Lower lobe of right lung (tissue), 2 donors: Measurements from ENCODE around the gene ATP6AP1. TPM values are rescaled to one million over a fixed set of nuclear protein-coding genes. Genes with fewer than 3 reads are reported as not detected.

Experiments
- ATAC-seq, 2 donors: fragments of 200-7000 bp; cut with Tn5 transposase; one replicate each; pipeline ENCODE4 v1.9.1; 2020 to 2022; ENCODE audit warnings: mild to moderate bottlenecking in 2 of 2, moderate library complexity in 2 of 2
- DNase-seq: peaks from one replicate; pipeline ENCODE4 v3.0.0-alpha.2; 2020
- H3K27ac ChIP-seq: fragments of 200-600 bp; one replicate; pipeline ENCODE4 v1.8.0; 2022
- H3K27me3 ChIP-seq: fragments of 200-600 bp; one replicate; pipeline ENCODE4 v1.8.0; 2022; ENCODE audit warnings: low read depth
- H3K36me3 ChIP-seq: fragments of 200-600 bp; one replicate; pipeline ENCODE4 v1.8.0; 2022; ENCODE audit warnings: mild to moderate bottlenecking
- H3K4me1 ChIP-seq: fragments of 200-600 bp; one replicate; pipeline ENCODE4 v1.8.0; 2022
- H3K4me3 ChIP-seq: fragments of 200-600 bp; one replicate; pipeline ENCODE4 v1.8.0; 2022; ENCODE audit warnings: mild to moderate bottlenecking
- H3K9me3 ChIP-seq: fragments of 200-600 bp; one replicate; pipeline ENCODE4 v1.8.0; 2022
- intact Hi-C: fragments of 100-400 bp; cut with DNase I; formaldehyde crosslinking; loops from one replicate; pipeline ENCODE4 v1.11.0; 2022
- total RNA-seq: library from RNA; stranded (reverse); fragmentation: NEBNext Ultra II Directional; extraction: Animal tissue kit (Norgen Biotek cat#: 25700); gene quantifications from one replicate; pipeline ENCODE4 v1.2.1, GENCODE V29; 2021
- TF ChIP-seq, protein P1 (sequence below): fragments of 200-600 bp; IDR thresholded peaks from one replicate; pipeline ENCODE4 v1.8.0; 2022; ENCODE audit warnings: antibody characterized with exemption, mild to moderate bottlenecking
- donor health status: DM: no; HTN: yes; CAD: no; lungs with severe emphysema.

ATP6AP1 gene
- total RNA-seq, 1 donor from 2014 or later, result 235 TPM

DNA sequence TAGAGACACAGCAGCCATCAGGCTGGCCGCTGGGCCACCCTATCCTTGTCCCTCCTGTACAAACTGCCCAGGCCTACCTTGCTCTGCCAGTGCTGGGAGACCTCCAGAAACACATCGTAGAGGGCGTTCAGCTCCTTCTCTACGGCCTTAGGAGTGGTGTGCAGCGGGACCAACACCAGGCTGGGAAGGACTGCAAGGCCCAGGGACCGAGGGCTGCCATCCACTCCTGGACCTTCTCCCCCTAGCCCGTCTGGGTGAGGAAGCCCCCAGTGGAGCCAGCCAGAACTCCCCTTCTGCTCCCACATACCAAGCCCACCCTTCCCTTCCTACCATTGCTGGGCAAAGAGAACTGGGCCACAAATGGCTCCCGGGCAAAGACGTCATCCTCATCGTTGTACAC lies 25.3 kb upstream of the ATP6AP1 start:
- no peaks in the 10 kb centered on the region for H3K9me3 ChIP-seq
- no peak overlapping the region for H3K4me3 ChIP-seq
- intact Hi-C loops, result no loop called here
- H3K4me1 ChIP-seq, result peaks cover 14% of the 10 kb centered on the region
- H3K27ac ChIP-seq, result no peak overlapping the region
- ATAC-seq (no peak), DNase-seq (no peak)
- H3K36me3 ChIP-seq, result peaks cover 27% of the 10 kb centered on the region
- TF ChIP-seq, protein P1, sequence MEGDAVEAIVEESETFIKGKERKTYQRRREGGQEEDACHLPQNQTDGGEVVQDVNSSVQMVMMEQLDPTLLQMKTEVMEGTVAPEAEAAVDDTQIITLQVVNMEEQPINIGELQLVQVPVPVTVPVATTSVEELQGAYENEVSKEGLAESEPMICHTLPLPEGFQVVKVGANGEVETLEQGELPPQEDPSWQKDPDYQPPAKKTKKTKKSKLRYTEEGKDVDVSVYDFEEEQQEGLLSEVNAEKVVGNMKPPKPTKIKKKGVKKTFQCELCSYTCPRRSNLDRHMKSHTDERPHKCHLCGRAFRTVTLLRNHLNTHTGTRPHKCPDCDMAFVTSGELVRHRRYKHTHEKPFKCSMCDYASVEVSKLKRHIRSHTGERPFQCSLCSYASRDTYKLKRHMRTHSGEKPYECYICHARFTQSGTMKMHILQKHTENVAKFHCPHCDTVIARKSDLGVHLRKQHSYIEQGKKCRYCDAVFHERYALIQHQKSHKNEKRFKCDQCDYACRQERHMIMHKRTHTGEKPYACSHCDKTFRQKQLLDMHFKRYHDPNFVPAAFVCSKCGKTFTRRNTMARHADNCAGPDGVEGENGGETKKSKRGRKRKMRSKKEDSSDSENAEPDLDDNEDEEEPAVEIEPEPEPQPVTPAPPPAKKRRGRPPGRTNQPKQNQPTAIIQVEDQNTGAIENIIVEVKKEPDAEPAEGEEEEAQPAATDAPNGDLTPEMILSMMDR, result no peak
- no peaks in the 10 kb centered on the region for H3K27me3 ChIP-seq

DNA sequence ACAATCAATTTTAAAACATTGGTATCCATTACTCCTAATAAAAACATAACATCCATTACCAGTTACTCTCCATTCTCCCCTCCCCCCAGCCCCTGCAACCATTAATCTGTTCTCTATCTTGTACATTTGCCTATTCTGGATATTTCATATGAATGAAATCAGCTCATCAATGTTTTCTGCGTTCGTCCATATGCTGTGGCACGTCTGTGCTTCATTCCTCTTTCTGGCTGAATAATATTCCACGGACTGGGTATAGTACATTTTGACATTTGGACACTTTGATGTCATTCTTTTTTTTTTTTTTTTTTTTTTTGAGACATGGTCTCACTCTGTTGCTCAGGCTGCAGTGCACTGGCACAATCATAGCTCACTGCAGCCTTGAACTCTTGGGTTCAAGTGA lies 24.6 kb upstream of the ATP6AP1 start:
- Histone ChIP-seq H3K4me1 (peaks cover 14% of the 10 kb centered on the region), H3K27ac (no peak overlapping the region), H3K4me3 (no peak overlapping the region), H3K36me3 (peaks cover 27% of the 10 kb centered on the region), H3K27me3 (no peaks in the 10 kb centered on the region), H3K9me3 (no peaks in the 10 kb centered on the region)
- TF ChIP-seq, protein P1, result no peak
- DNase-seq, result no peak
- no peak for ATAC-seq
- intact Hi-C loops, result no loop called here

DNA sequence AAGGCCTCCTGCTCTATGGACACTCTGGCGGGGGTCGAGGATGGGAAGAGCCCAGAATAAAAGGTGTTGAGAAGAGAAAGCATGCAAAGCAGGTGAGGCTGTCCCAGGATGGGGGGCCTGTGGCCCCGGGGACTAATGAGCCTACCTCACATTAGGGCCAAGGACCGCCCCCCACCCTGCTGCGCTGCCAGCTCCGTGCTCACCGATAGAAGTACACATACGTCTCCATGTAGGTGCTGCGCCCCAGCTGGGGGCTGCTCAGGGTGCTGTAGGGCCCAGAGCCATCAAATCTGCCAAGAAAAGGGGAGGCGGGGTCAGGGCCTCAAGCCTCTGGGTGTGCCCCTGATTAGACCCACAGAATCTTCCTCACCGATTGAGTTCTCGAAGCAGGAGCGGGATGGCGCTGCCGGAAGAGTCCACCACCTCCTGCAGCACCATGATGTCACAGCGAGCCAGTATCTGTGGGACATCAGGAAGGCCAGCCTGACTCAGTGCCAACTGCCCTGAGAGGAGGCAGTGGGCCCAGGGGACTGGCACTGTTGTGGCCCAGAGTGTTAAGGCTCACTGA lies 23.8 kb upstream of the ATP6AP1 start:
- no peak for DNase-seq
- Histone ChIP-seq H3K9me3 (no peaks in the 10 kb centered on the region), H3K27ac (no peak overlapping the region), H3K4me3 (no peak overlapping the region), H3K27me3 (no peaks in the 10 kb centered on the region), H3K4me1 (peaks cover 10% of the 10 kb centered on the region), H3K36me3 (peaks cover 18% of the 10 kb centered on the region)
- no peak for ATAC-seq
- TF ChIP-seq, protein P1, result no peak
- intact Hi-C loops, result no loop called here

DNA sequence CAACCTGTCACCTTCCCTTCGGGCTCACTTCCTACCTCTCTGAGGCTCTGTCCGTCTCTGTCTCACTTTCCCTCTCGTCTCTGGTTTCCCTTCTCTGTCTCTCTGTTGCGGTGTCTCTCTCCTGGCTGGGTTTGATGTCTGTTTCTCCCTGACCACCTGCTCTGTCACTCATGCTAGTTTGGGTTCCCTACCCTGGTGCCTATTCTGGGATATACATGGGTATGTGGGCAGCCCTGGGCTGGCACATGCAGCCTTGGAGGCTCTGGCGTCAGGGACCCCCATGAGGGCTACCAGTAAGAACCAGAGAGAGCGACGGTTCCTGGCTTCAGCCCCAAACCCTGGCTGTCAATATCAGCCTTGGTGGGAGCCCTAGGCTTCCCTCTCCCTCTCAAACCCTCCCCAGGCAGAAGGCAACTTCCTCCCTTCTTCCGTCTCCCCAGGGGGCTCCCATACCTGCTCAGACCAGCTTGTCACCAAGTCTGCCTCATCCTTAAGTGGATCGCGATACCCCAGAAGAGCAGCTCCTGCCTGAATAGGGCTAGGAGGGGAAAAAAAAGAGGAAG lies 19.7 kb upstream of the ATP6AP1 start:
- ATAC-seq (no peak), DNase-seq (no peak)
- TF ChIP-seq, protein P1, result no peak
- Histone ChIP-seq H3K36me3 (no peaks in the 10 kb centered on the region), H3K4me1 (peaks cover 6% of the 10 kb centered on the region), H3K4me3 (peak overlapping the region; percentile 56), H3K27me3 (no peaks in the 10 kb centered on the region), H3K27ac (peak overlapping the region; percentile 75), H3K9me3 (no peaks in the 10 kb centered on the region)
- intact Hi-C loops, result no loop called here

GRCh38 chrX:154409222-154409871 lies 19.1 kb upstream of the ATP6AP1 start, which contains the start of gene DNASE1L1:
TSS of gene DNASE1L1 (minus strand) at chrX:154409254. CDS start at chrX:154405568, 3,686 bp downstream.
- intact Hi-C loops, result no loop called here
- peak within 1 kb of the TSS; percentile 56 for H3K4me3 ChIP-seq
- TF ChIP-seq, protein P1, result no peak
- H3K4me1 ChIP-seq, result peaks cover 6% of the 10 kb centered on the region
- no peaks in the 10 kb centered on the region for H3K27me3 ChIP-seq
- ATAC-seq (peak; percentile 79 to 89), DNase-seq (peak; percentile 91)
- no peaks in the 10 kb centered on the region for H3K36me3 ChIP-seq
- H3K9me3 ChIP-seq, result no peaks in the 10 kb centered on the region
- peak within 1 kb of the TSS; percentile 75 for H3K27ac ChIP-seq
